NCI-H446 treated with DMSO at 0.1 percent for 48 hours (cell line): Measurements from ENCODE around the gene KRTAP9-9.
"Not testable (repeated sequence)": the region's sequence is repeated elsewhere in the genome, so short reads cannot be mapped to it uniquely, and the experiment has no call there.

Source experiments
- DNase-seq: peaks from one replicate; lab custom pipeline; 2025; lab: John Stamatoyannopoulos, UW

KRTAP9-9 gene

GRCh38 chr17:41265078-41265477, 9.9 kb downstream of the KRTAP9-9 start, which contains the start of gene KRTAP9-6:
Gene KRTAP9-6 (plus strand): TSS chr17:41265378. CDS start chr17:41265378, 0 bp downstream.
- DNase-seq = no peak

- no peak for DNase-seq
These were observed 12.5 kb downstream of the KRTAP9-9 start for GRCh38 chr17:41267711-41268110.

- not testable (repeated sequence) for DNase-seq
These were observed 16.1 kb downstream of the KRTAP9-9 start for GRCh38 chr17:41271323-41271722.

- no peak for DNase-seq
These were observed 16.7 kb downstream of the KRTAP9-9 start for GRCh38 chr17:41271858-41272257.

GRCh38 chr17:41275648-41276190, 20.5 kb downstream of the KRTAP9-9 start, which contains the start of gene KRTAP9-7:
Gene KRTAP9-7 (plus strand): TSS chr17:41275698. CDS start chr17:41275698, 0 bp downstream.
- DNase-seq = not testable (repeated sequence)

GRCh38 chr17:41278176-41278955, 23.2 kb downstream of the KRTAP9-9 start:
- DNase-seq = no peak

- no peak for DNase-seq
These were observed 28.9 kb downstream of the KRTAP9-9 start for GRCh38 chr17:41284043-41284442.

- DNase-seq = no peak
These were observed 29.4 kb downstream of the KRTAP9-9 start for GRCh38 chr17:41284546-41284945.

- no peak for DNase-seq
These were observed 31.9 kb downstream of the KRTAP9-9 start for GRCh38 chr17:41287050-41287449.

- DNase-seq = no peak
These were observed 38.8 kb downstream of the KRTAP9-9 start for GRCh38 chr17:41294016-41294415.

GRCh38 chr17:41296846-41297245, 41.7 kb downstream of the KRTAP9-9 start:
- DNase-seq = no peak

- DNase-seq = no peak
These were observed 43.4 kb downstream of the KRTAP9-9 start for GRCh38 chr17:41298458-41299135.

GRCh38 chr17:41301204-41301790, 46.1 kb downstream of the KRTAP9-9 start:
- no peak for DNase-seq

GRCh38 chr17:41301916-41302901, 47.0 kb downstream of the KRTAP9-9 start, which contains the start of gene KRTAP29-1:
Gene KRTAP29-1 (minus strand): TSS chr17:41302851. CDS start chr17:41302851, 0 bp downstream.
- peak; percentile 92 for DNase-seq

GRCh38 chr17:41302981-41303380, 47.8 kb downstream of the KRTAP9-9 start:
- no peak for DNase-seq

GRCh38 chr17:41304091-41304490, 48.9 kb downstream of the KRTAP9-9 start:
- DNase-seq = no peak
